ENCODE measurements around the gene TXLNB.

- TF ChIP-seq CTCF (IDR thresholded peaks at IDR 0.05) (no peak), POLR2A (IDR thresholded peaks at IDR 0.05) (no peak), POLR2AphosphoS5 (IDR thresholded peaks at IDR 0.05; ENCODE audit: insufficient read depth in 1 of 2, low read depth in 1 of 2) (no peak)
These were observed 33.9 kb upstream of the TXLNB start for GRCh38 chr6:139325686-139326085.
